ENCODE measurements around the gene PNMT.
A peak's percentile ranks its signal among the peaks of the same experiment; 100 is the strongest.

Gene PNMT

GRCh38 chr17:39639043-39639442 is 29.2 kb upstream of the PNMT start:
- Mint-ChIP-seq H3K4me3 (peak overlapping the region; percentile 19 to 50), H3K9me3 (no peaks in the 10 kb centered on the region), H3K27me3 (no peaks in the 10 kb centered on the region), H3K4me1 (ENCODE audit: low read depth in 2 of 2) (peaks cover 64 to 67% of the 10 kb centered on the region in 2 donors), H3K36me3 (ENCODE audit: insufficient read depth) (no peaks in the 10 kb centered on the region), H3K27ac (no peak overlapping the region)
- no peak for DNase-seq
- no peak for ATAC-seq (replicated peaks)

GRCh38 chr17:39639566-39640458 is 28.4 kb upstream of the PNMT start:
- peak overlapping the region in 1 of 2 donors; percentile 20 for H3K27ac Mint-ChIP-seq
- H3K4me3 Mint-ChIP-seq: peak overlapping the region; percentile 19 to 52
- no peaks in the 10 kb centered on the region for H3K9me3 Mint-ChIP-seq
- DNase-seq (no peak), ATAC-seq (replicated peaks) (no peak)
- no peaks in the 10 kb centered on the region for H3K27me3 Mint-ChIP-seq
- peaks cover 1% of the 10 kb centered on the region for H3K36me3 Mint-ChIP-seq (ENCODE audit: insufficient read depth)
- H3K4me1 Mint-ChIP-seq (ENCODE audit: low read depth in 2 of 2): peaks cover 68 to 69% of the 10 kb centered on the region in 2 donors

- H3K4me3 Mint-ChIP-seq: no peak overlapping the region
- DNase-seq (no peak), ATAC-seq (replicated peaks) (no peak)
- H3K27me3 Mint-ChIP-seq: no peaks in the 10 kb centered on the region
- peaks cover 75 to 77% of the 10 kb centered on the region in 2 donors for H3K4me1 Mint-ChIP-seq (ENCODE audit: low read depth in 2 of 2)
- peaks cover 3% of the 10 kb centered on the region for H3K36me3 Mint-ChIP-seq (ENCODE audit: insufficient read depth)
- peak overlapping the region in 1 of 2 donors; percentile 22 for H3K27ac Mint-ChIP-seq
- no peaks in the 10 kb centered on the region for H3K9me3 Mint-ChIP-seq
These were observed 27.6 kb upstream of the PNMT start for GRCh38 chr17:39640591-39641031.

DNA sequence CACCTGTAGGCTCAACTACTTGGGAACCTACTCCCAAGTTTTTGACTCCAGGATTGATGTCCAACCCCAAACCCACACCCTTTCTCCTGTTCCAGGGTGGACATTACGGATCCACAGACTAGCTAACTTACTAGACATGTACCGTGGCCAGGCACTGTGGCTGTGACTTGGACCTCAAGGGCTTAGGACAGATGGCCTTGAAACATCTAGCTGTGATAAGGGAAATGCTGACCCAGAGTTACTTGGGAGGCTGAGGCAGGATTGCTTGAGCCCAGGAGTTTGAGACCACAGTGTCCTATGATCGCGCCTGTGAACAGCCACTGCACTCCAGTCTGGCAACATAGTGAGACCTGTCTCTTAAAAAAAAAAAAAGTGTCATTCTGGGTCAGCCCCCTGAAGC is 27.2 kb upstream of the PNMT start:
- no peak for ATAC-seq (replicated peaks)
- Mint-ChIP-seq H3K27ac (peak overlapping the region; percentile 27 to 73), H3K9me3 (no peaks in the 10 kb centered on the region), H3K4me3 (no peak overlapping the region), H3K36me3 (ENCODE audit: insufficient read depth) (peaks cover 8% of the 10 kb centered on the region), H3K4me1 (ENCODE audit: low read depth in 2 of 2) (peaks cover 75 to 80% of the 10 kb centered on the region in 2 donors), H3K27me3 (no peaks in the 10 kb centered on the region)
- DNase-seq: no peak

DNA sequence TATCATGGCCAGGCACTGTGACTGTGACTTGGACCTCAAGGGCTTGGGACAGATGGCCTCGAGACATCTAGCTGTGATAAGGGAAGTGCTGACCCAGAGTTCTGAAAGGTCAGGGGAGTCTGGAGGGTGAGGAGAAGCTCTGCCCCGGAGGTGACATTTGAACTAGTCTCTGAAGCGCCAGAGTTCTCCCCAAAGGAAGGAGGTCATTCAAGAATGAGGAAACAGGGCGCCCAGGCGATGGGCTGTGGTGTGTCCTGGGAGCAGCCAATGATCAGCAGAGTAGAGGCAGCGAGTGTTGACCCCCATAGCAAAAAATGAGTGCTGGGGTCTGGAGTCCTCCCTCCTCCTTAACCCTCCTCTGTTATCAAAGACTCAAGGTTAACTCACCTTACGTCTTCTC is 26.4 kb upstream of the PNMT start:
- Mint-ChIP-seq H3K4me3 (no peak overlapping the region), H3K9me3 (no peaks in the 10 kb centered on the region), H3K27me3 (no peaks in the 10 kb centered on the region), H3K4me1 (ENCODE audit: low read depth in 2 of 2) (peaks cover 71 to 76% of the 10 kb centered on the region in 2 donors), H3K27ac (peak overlapping the region; percentile 27 to 73), H3K36me3 (ENCODE audit: insufficient read depth) (peaks cover 10% of the 10 kb centered on the region)
- ATAC-seq (replicated peaks): no peak
- no peak for DNase-seq

DNA sequence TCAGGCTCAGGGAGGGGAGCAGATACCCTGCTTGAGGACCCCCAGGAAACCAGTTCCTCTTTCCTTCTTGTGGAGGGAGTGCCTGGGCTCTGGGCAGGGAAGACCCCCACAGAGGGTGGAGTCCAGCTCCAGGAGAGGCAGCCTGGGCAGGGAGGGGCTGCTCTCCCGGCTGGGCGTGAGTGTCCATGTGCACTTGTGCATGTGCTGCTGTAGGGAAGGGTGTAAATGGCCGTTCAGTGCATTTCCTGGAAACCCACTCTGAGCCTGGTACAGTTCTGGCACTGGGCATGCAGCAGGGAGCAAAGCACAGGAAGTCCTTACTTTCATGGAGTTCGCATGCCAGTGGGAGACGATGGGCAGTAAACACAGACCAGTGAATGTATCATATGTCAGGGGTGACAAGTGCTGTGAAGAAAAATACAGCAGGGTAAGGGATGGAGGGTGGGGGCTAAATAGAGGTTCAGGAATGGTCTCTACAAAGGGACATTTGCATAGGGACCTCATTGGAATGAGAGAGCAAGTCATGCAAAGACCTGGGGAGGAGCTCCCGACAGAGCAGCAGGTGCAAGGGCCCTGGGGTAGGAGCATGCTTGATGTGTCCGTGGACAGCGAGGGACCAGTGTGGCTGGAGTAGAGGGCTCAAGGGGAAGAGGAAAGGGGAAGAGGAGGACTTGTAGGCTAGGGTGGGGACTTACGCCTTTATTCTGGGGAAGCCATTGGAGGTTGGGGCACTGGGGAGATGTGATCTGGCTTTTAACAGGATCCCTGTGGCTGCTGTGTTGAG is 25.8 kb upstream of the PNMT start:
- Mint-ChIP-seq H3K27me3 (no peaks in the 10 kb centered on the region), H3K27ac (peak overlapping the region; percentile 32 to 74), H3K36me3 (ENCODE audit: insufficient read depth) (peaks cover 10% of the 10 kb centered on the region), H3K4me1 (ENCODE audit: low read depth in 2 of 2) (peaks cover 71 to 75% of the 10 kb centered on the region in 2 donors), H3K9me3 (no peaks in the 10 kb centered on the region), H3K4me3 (no peak overlapping the region)
- ATAC-seq (replicated peaks) (no peak), DNase-seq (no peak)

DNA sequence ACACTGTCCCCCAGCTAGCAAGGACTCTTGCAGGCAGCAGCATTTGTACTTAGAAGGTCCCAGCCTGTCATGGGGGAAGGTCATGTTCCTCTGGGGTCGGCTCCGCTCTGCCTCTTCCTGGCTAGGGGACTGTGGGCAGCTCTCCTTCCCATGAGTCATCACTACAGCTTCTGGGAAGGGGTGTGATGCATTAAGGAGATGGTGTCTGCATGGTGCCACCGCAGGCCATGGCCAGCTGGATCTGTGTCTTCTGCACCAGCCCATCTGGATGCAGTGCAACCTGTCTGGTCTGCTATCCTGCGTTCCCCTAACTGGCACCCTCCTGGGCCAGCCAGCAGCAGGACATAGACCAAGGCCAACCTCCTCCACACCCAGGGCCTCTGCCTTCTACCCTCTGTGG is 25.0 kb upstream of the PNMT start:
- Mint-ChIP-seq H3K4me1 (ENCODE audit: low read depth in 2 of 2) (peaks cover 64 to 67% of the 10 kb centered on the region in 2 donors), H3K4me3 (no peak overlapping the region), H3K27me3 (no peaks in the 10 kb centered on the region), H3K36me3 (ENCODE audit: insufficient read depth) (peaks cover 14% of the 10 kb centered on the region), H3K27ac (peak overlapping the region; percentile 67 to 74), H3K9me3 (no peaks in the 10 kb centered on the region)
- no peak for DNase-seq
- ATAC-seq (replicated peaks): no peak

GRCh38 chr17:39647256-39647655 is 21.0 kb upstream of the PNMT start:
- ATAC-seq (replicated peaks) (no peak), DNase-seq (no peak)
- Mint-ChIP-seq H3K36me3 (ENCODE audit: insufficient read depth) (peaks cover 18% of the 10 kb centered on the region), H3K4me1 (ENCODE audit: low read depth in 2 of 2) (peaks cover 48 to 60% of the 10 kb centered on the region in 2 donors), H3K27me3 (no peaks in the 10 kb centered on the region), H3K4me3 (no peak overlapping the region), H3K9me3 (no peaks in the 10 kb centered on the region), H3K27ac (no peak overlapping the region)

GRCh38 chr17:39648616-39649366 is 19.5 kb upstream of the PNMT start:
- Mint-ChIP-seq H3K36me3 (ENCODE audit: insufficient read depth) (peaks cover 21% of the 10 kb centered on the region), H3K4me1 (ENCODE audit: low read depth in 2 of 2) (peaks cover 46 to 53% of the 10 kb centered on the region in 2 donors), H3K4me3 (no peak overlapping the region), H3K27me3 (no peaks in the 10 kb centered on the region), H3K9me3 (no peaks in the 10 kb centered on the region), H3K27ac (peak overlapping the region; percentile 15 to 44)
- DNase-seq (no peak), ATAC-seq (replicated peaks) (no peak)

- H3K27me3 Mint-ChIP-seq: no peaks in the 10 kb centered on the region
- H3K4me3 Mint-ChIP-seq: no peak overlapping the region
These were observed 18.1 kb upstream of the PNMT start for GRCh38 chr17:39650121-39650579.

GRCh38 chr17:39651923-39652586 is 16.2 kb upstream of the PNMT start:
- H3K4me1 Mint-ChIP-seq (ENCODE audit: low read depth in 2 of 2): peaks cover 37 to 44% of the 10 kb centered on the region in 2 donors
- H3K4me3 Mint-ChIP-seq: peak overlapping the region in 1 of 2 donors; percentile 3
- H3K27me3 Mint-ChIP-seq: no peaks in the 10 kb centered on the region
- H3K9me3 Mint-ChIP-seq: no peaks in the 10 kb centered on the region
- peak overlapping the region; percentile 74 to 81 for H3K27ac Mint-ChIP-seq
- DNase-seq (no peak), ATAC-seq (replicated peaks) (no peak)
- peaks cover 20% of the 10 kb centered on the region for H3K36me3 Mint-ChIP-seq (ENCODE audit: insufficient read depth)

More at GRCh38 chr17:39650121-39650579, 18.1 kb upstream of the PNMT start:
- Mint-ChIP-seq H3K9me3 (no peaks in the 10 kb centered on the region), H3K36me3 (ENCODE audit: insufficient read depth) (peaks cover 19% of the 10 kb centered on the region), H3K27ac (peak overlapping the region; percentile 63 to 74), H3K4me1 (ENCODE audit: low read depth in 2 of 2) (peaks cover 38 to 48% of the 10 kb centered on the region in 2 donors)
- DNase-seq (no peak), ATAC-seq (replicated peaks) (no peak)

GRCh38 chr17:39652587-39653315 is 15.5 kb upstream of the PNMT start:
- H3K27ac Mint-ChIP-seq: peak overlapping the region; percentile 74 to 81
- no peaks in the 10 kb centered on the region for H3K27me3 Mint-ChIP-seq
- no peaks in the 10 kb centered on the region for H3K9me3 Mint-ChIP-seq
- H3K36me3 Mint-ChIP-seq (ENCODE audit: insufficient read depth): peaks cover 16% of the 10 kb centered on the region
- peak overlapping the region in 1 of 2 donors; percentile 3 for H3K4me3 Mint-ChIP-seq
- H3K4me1 Mint-ChIP-seq (ENCODE audit: low read depth in 2 of 2): peaks cover 37 to 44% of the 10 kb centered on the region in 2 donors
- DNase-seq: no peak
- ATAC-seq (replicated peaks): no peak
